Measurements from ENCODE around the gene CPA5. TPM values are rescaled to one million over a fixed set of nuclear protein-coding genes. Genes with fewer than 3 reads are reported as not detected.

CPA5 gene
- total RNA-seq, 5 donors from 2014 or later (not counting 1 experiment from before 2014, with no cell fraction given): 1.2 to 9.4 (median 4.5) TPM; not detected in 1

- Mint-ChIP-seq H3K27ac (no peak overlapping the region), H3K4me1 (peaks cover 3 to 7% (median 7%) of the 10 kb centered on the region in 3 donors), H3K36me3 (no peaks in the 10 kb centered on the region), H3K4me3 (no peak overlapping the region), H3K27me3 (no peaks in the 10 kb centered on the region), H3K9me3 (no peaks in the 10 kb centered on the region)
- H3K36me3 ChIP-seq (ENCODE audit: control insufficient read depth in 2 of 2, extremely low read depth in 1 of 2, insufficient read depth in 1 of 2, low read length in 1 of 2): no peaks in the 10 kb centered on the region
- H3K27me3 ChIP-seq (replicated peaks in 1 of 2; ENCODE audit: control insufficient read depth in 2 of 2, extremely low read depth in 1 of 2, insufficient read depth in 2 of 2, low read length in 1 of 2): peaks cover 0 to 11% of the 10 kb centered on the region in 2 experiments
- ATAC-seq (replicated peaks in 1 of 4): no peak
- peaks cover 0 to under 1% of the 10 kb centered on the region in 2 experiments for H3K4me1 ChIP-seq (ENCODE audit: control insufficient read depth in 1 of 2, extremely low read depth in 1 of 2, insufficient read depth in 2 of 2, low read length in 2 of 2)
- ChIA-PET POLR2A (no interaction called here), CTCF (no interaction called here)
- H3K27ac ChIP-seq (ENCODE audit: low read length): no peak overlapping the region
- DNase-seq: no peak
- H3K4me3 ChIP-seq (ENCODE audit: control insufficient read depth in 1 of 2, extremely low read depth in 1 of 2, low read length in 1 of 2): no peak overlapping the region
- H3K9me3 ChIP-seq: no peaks in the 10 kb centered on the region
- 78% methylated on average over 2 of the region's 2 CpGs for WGBS (ENCODE audit: insufficient coverage)
These were observed 44.1 kb downstream of the CPA5 start for GRCh38 chr7:130388671-130389070.

- H3K9me3 Mint-ChIP-seq: no peaks in the 10 kb centered on the region
- H3K36me3 ChIP-seq (ENCODE audit: control insufficient read depth in 2 of 2, extremely low read depth in 1 of 2, insufficient read depth in 1 of 2, low read length in 1 of 2): no peaks in the 10 kb centered on the region
- no peaks in the 10 kb centered on the region for H3K27me3 Mint-ChIP-seq
- POLR2A ChIA-PET: no interaction called here
- H3K4me3 ChIP-seq (ENCODE audit: control insufficient read depth in 1 of 2, extremely low read depth in 1 of 2, low read length in 1 of 2): no peak overlapping the region
- CTCF ChIA-PET: interaction anchor here in 1 of 2 donors (0.6 kb wide), 1 partner anchor 29 kb away, joined by 3 read pairs; no protein-coding TSS in a partner anchor
- H3K4me1 ChIP-seq (ENCODE audit: control insufficient read depth in 1 of 2, extremely low read depth in 1 of 2, insufficient read depth in 2 of 2, low read length in 2 of 2): peaks cover 11 to 15% of the 10 kb centered on the region in 2 experiments
- H3K4me1 Mint-ChIP-seq: peaks cover 20 to 23% (median 23%) of the 10 kb centered on the region in 3 donors
- H3K36me3 Mint-ChIP-seq: no peaks in the 10 kb centered on the region
- no peak overlapping the region for H3K27ac Mint-ChIP-seq
- H3K27me3 ChIP-seq (replicated peaks in 1 of 2; ENCODE audit: control insufficient read depth in 2 of 2, extremely low read depth in 1 of 2, insufficient read depth in 2 of 2, low read length in 1 of 2): peaks cover 0 to 3% of the 10 kb centered on the region in 2 experiments
- no peak overlapping the region for H3K4me3 Mint-ChIP-seq
- ATAC-seq (replicated peaks in 1 of 4) (no peak), DNase-seq (no peak)
- H3K9me3 ChIP-seq: no peaks in the 10 kb centered on the region
- H3K27ac ChIP-seq (ENCODE audit: low read length): no peak overlapping the region
- no CpG with 5 or more reads among the region's 1 CpG for WGBS (ENCODE audit: insufficient coverage)
These were observed 45.9 kb downstream of the CPA5 start for GRCh38 chr7:130390486-130390885.

DNA sequence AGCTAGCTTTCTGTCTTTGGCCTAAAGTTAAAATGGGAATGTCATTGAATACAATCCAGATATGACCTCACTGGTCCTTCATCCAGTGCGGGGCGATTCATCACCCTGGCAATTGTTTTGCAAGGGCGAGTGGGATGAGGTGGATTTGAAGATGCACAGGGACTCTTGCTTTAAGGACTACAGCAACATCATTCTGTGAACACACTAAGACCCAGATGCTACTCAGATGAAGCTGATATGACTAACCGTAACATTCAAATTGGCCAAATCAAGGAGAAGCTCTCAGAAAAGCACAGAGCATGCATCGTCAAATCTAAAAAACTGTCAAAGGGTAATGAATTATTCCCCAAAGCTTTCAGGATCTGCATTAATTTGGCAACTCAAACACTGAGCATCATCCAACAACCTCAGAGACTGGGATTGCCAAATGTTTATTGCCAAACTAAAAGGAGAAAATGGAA, 48.5 kb downstream of the CPA5 start:
- no peak for ATAC-seq (replicated peaks in 1 of 4)
- H3K27me3 Mint-ChIP-seq: no peaks in the 10 kb centered on the region
- no peaks in the 10 kb centered on the region for H3K27me3 ChIP-seq (replicated peaks in 1 of 2; ENCODE audit: control insufficient read depth in 2 of 2, extremely low read depth in 1 of 2, insufficient read depth in 2 of 2, low read length in 1 of 2)
- peaks cover 11 to 15% of the 10 kb centered on the region in 2 experiments for H3K4me1 ChIP-seq (ENCODE audit: control insufficient read depth in 1 of 2, extremely low read depth in 1 of 2, insufficient read depth in 2 of 2, low read length in 2 of 2)
- H3K9me3 ChIP-seq: no peaks in the 10 kb centered on the region
- peak overlapping the region in 1 of 3 donors; percentile 72 for H3K4me3 Mint-ChIP-seq
- H3K36me3 ChIP-seq (ENCODE audit: control insufficient read depth in 2 of 2, extremely low read depth in 1 of 2, insufficient read depth in 1 of 2, low read length in 1 of 2): peaks cover 0 to 4% of the 10 kb centered on the region in 2 donors
- no peak overlapping the region for H3K27ac ChIP-seq (ENCODE audit: low read length)
- H3K4me3 ChIP-seq (ENCODE audit: control insufficient read depth in 1 of 2, extremely low read depth in 1 of 2, low read length in 1 of 2): no peak overlapping the region
- 90% methylated on average over 2 of the region's 5 CpGs for WGBS (ENCODE audit: insufficient coverage)
- peaks cover 1% of the 10 kb centered on the region for H3K36me3 Mint-ChIP-seq
- DNase-seq: no peak
- ChIA-PET POLR2A (interaction anchor here in 1 of 2 donors (0.6 to 0.7 kb wide), 2 partner anchors 9 to 227 kb away, joined by 3 read pairs; no protein-coding TSS in a partner anchor), CTCF (no interaction called here)
- H3K9me3 Mint-ChIP-seq: no peaks in the 10 kb centered on the region
- H3K4me1 Mint-ChIP-seq: peaks cover 20 to 27% (median 25%) of the 10 kb centered on the region in 3 donors
- H3K27ac Mint-ChIP-seq: peak overlapping the region; percentile 90 to 96

- H3K4me3 ChIP-seq (ENCODE audit: control insufficient read depth in 1 of 2, extremely low read depth in 1 of 2, low read length in 1 of 2): no peak overlapping the region
- POLR2A ChIA-PET: interaction anchor here in 1 of 2 donors (0.7 kb wide), 1 partner anchor 9 kb away, joined by 3 read pairs; no protein-coding TSS in a partner anchor
These were observed 49.3 kb downstream of the CPA5 start for GRCh38 chr7:130393841-130394411.

DNA sequence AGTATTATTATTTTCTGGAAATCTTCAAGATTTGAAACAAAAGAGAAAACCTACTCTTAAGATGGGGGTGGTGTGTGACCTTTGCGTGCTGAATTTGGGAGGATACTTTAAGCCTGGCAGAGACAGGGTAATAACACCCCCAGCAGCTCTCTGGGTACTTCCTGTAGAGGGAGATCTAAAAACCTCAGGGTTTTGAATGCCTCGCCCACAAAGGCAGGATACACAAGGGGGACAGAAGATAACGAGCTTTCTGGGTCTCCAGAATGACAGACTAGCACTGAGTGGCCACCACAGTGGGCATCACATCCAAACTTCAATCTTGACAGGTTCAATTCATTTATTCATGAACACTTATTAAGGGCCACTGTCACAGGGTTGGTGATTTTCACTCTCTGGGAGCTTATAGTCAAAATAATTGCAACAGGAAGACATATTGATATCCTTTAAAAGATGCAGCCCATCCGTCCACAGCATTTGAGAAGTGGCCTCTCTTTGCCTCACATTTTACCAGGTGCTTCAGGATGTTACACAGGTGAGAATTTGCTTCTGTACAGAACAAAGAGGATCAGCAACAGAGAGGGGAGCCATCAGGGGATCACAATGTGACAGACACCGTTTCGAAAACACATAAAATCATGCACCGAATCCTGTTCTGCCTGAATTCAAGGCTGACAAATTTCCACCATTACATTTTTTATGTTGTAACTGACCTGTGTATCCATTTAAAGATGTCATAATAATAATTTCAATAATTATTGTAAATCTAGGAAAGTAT, 50.0 kb downstream of the CPA5 start:
- DNase-seq (peak in 34 of 35 experiments; percentile 10 to 67 (median 27)), ATAC-seq (replicated peaks in 1 of 4) (peak; percentile 98 to 99 (median 99))
- Histone ChIP-seq H3K36me3 (ENCODE audit: control insufficient read depth in 2 of 2, extremely low read depth in 1 of 2, insufficient read depth in 1 of 2, low read length in 1 of 2) (peaks cover 0 to 4% of the 10 kb centered on the region in 2 donors), H3K4me3 (ENCODE audit: control insufficient read depth in 1 of 2, extremely low read depth in 1 of 2, low read length in 1 of 2) (peak overlapping the region in 1 of 2 donors; percentile 5), H3K27ac (ENCODE audit: low read length) (peak overlapping the region; percentile 22), H3K9me3 (no peaks in the 10 kb centered on the region), H3K27me3 (replicated peaks in 1 of 2; ENCODE audit: control insufficient read depth in 2 of 2, extremely low read depth in 1 of 2, insufficient read depth in 2 of 2, low read length in 1 of 2) (no peaks in the 10 kb centered on the region), H3K4me1 (ENCODE audit: control insufficient read depth in 1 of 2, extremely low read depth in 1 of 2, insufficient read depth in 2 of 2, low read length in 2 of 2) (peaks cover 11 to 15% of the 10 kb centered on the region in 2 experiments)
- Mint-ChIP-seq H3K27ac (peak overlapping the region; percentile 90 to 96), H3K27me3 (no peaks in the 10 kb centered on the region), H3K9me3 (no peaks in the 10 kb centered on the region), H3K36me3 (peaks cover 9% of the 10 kb centered on the region), H3K4me3 (peak overlapping the region; percentile 58 to 72 (median 67)), H3K4me1 (peaks cover 20 to 27% (median 25%) of the 10 kb centered on the region in 3 donors)
- 6% methylated on average over 2 of the region's 7 CpGs for WGBS (ENCODE audit: insufficient coverage)
- ChIA-PET POLR2A (interaction anchor here in 1 of 2 donors (0.7 kb wide), 1 partner anchor 9 kb away, joined by 3 read pairs; no protein-coding TSS in a partner anchor), CTCF (interaction anchor here in 1 of 2 donors (0.6 to 1.0 kb wide), 2 partner anchors 325 to 1724 kb away, joined by 3 to 5 read pairs; partner anchors contain the start of gene KLHDC10)

More at GRCh38 chr7:130393841-130394411, 49.3 kb downstream of the CPA5 start:
- Mint-ChIP-seq H3K27ac (peak overlapping the region; percentile 90 to 96), H3K36me3 (peaks cover 9% of the 10 kb centered on the region), H3K4me1 (peaks cover 20 to 27% (median 25%) of the 10 kb centered on the region in 3 donors), H3K9me3 (no peaks in the 10 kb centered on the region), H3K27me3 (no peaks in the 10 kb centered on the region), H3K4me3 (peak overlapping the region; percentile 58 to 72 (median 67))
- CTCF ChIA-PET: interaction anchor here in 1 of 2 donors (0.6 to 1.0 kb wide), 2 partner anchors 324 to 1724 kb away, joined by 3 to 5 read pairs; partner anchors contain the start of gene KLHDC10
- H3K9me3 ChIP-seq: no peaks in the 10 kb centered on the region
- WGBS (ENCODE audit: insufficient coverage): 61% methylated on average over 7 of the region's 10 CpGs
- H3K27ac ChIP-seq (ENCODE audit: low read length): peak overlapping the region; percentile 22
- no peaks in the 10 kb centered on the region for H3K27me3 ChIP-seq (replicated peaks in 1 of 2; ENCODE audit: control insufficient read depth in 2 of 2, extremely low read depth in 1 of 2, insufficient read depth in 2 of 2, low read length in 1 of 2)
- peaks cover 11 to 15% of the 10 kb centered on the region in 2 experiments for H3K4me1 ChIP-seq (ENCODE audit: control insufficient read depth in 1 of 2, extremely low read depth in 1 of 2, insufficient read depth in 2 of 2, low read length in 2 of 2)
- ATAC-seq (replicated peaks in 1 of 4) (peak in 3 of 4 experiments; percentile 4 to 30 (median 7)), DNase-seq (no peak)
- H3K36me3 ChIP-seq (ENCODE audit: control insufficient read depth in 2 of 2, extremely low read depth in 1 of 2, insufficient read depth in 1 of 2, low read length in 1 of 2): peaks cover 0 to 4% of the 10 kb centered on the region in 2 donors

GRCh38 chr7:130395421-130395820, 50.8 kb downstream of the CPA5 start:
- Histone ChIP-seq H3K4me3 (ENCODE audit: control insufficient read depth in 1 of 2, extremely low read depth in 1 of 2, low read length in 1 of 2) (no peak overlapping the region), H3K9me3 (no peaks in the 10 kb centered on the region), H3K36me3 (ENCODE audit: control insufficient read depth in 2 of 2, extremely low read depth in 1 of 2, insufficient read depth in 1 of 2, low read length in 1 of 2) (peaks cover 0 to 4% of the 10 kb centered on the region in 2 donors), H3K27me3 (replicated peaks in 1 of 2; ENCODE audit: control insufficient read depth in 2 of 2, extremely low read depth in 1 of 2, insufficient read depth in 2 of 2, low read length in 1 of 2) (no peaks in the 10 kb centered on the region), H3K4me1 (ENCODE audit: control insufficient read depth in 1 of 2, extremely low read depth in 1 of 2, insufficient read depth in 2 of 2, low read length in 2 of 2) (peaks cover 11 to 15% of the 10 kb centered on the region in 2 experiments), H3K27ac (ENCODE audit: low read length) (no peak overlapping the region)
- Mint-ChIP-seq H3K9me3 (no peaks in the 10 kb centered on the region), H3K4me1 (peaks cover 20 to 27% (median 25%) of the 10 kb centered on the region in 3 donors), H3K4me3 (peak overlapping the region in 2 of 3 donors; percentile 67 to 72), H3K27me3 (no peaks in the 10 kb centered on the region), H3K36me3 (peaks cover 16% of the 10 kb centered on the region), H3K27ac (peak overlapping the region; percentile 57 to 96)
- no peak for DNase-seq
- WGBS (ENCODE audit: insufficient coverage): 100% methylated on average over 1 of the region's 5 CpGs
- ChIA-PET CTCF (interaction anchor here in 1 of 2 donors (0.5 kb wide), 1 partner anchor 128 kb away, joined by 5 read pairs; no protein-coding TSS in a partner anchor), POLR2A (no interaction called here)
- ATAC-seq (replicated peaks in 1 of 4): no peak

All from T-cell (primary cell).